GM12878 (cell line): Measurements from ENCODE around the gene OTULIN. TPM values are rescaled to one million over a fixed set of nuclear protein-coding genes. Genes with fewer than 3 reads are reported as not detected.
A peak's percentile ranks its signal among the peaks of the same experiment; 100 is the strongest.

ENCODE experiments used
- ATAC-seq: fragments of 200-7000 bp; cut with Tn5 transposase; 3 replicates; pipeline ENCODE4 v1.9.1; 2020; ENCODE audit warnings: mild to moderate bottlenecking, moderate library complexity
- BruUV-seq: library from RNA; stranded (reverse); fragments of 400-500 nt; replicated peaks from 2 replicates; lab custom pipeline; 2021; lab: Mats Ljungman, UMichigan
- CTCF ChIA-PET: fragments of 300-600 bp; sonication (Branson Sonifier 250); formaldehyde crosslinking; extraction: SDS; loops from one replicate; lab custom pipeline; 2021; ENCODE audit warnings: inconsistent platforms; lab: Yijun Ruan, JAX
- POLR2A ChIA-PET: fragments of 350-600 bp; formaldehyde crosslinking; extraction: SDS; loops from one replicate; lab custom pipeline; 2021; ENCODE audit warnings: inconsistent platforms; lab: Charles Lee
- RAD21 ChIA-PET: fragments of 300-600 bp; sonication (Branson Sonifier 250); formaldehyde crosslinking; loops from one replicate; lab custom pipeline; 2023; ENCODE audit warnings: antibody characterized with exemption; ENCODE audit not compliant: unreplicated experiment; lab: Charles Lee
- SMC1A ChIA-PET: fragments of 300-600 bp; sonication (Branson Sonifier 250); formaldehyde crosslinking; loops from one replicate; lab custom pipeline; 2023; ENCODE audit not compliant: unreplicated experiment, uncharacterized antibody; lab: Charles Lee
- DNase-seq: peaks from one replicate; pipeline ENCODE4 v3.0.0-alpha.2; 2011; ENCODE audit warnings: low read depth, low spot score
- FAIRE-seq: peaks from 3 replicates; lab custom pipeline; 2011; peaks lifted over from hg19 to GRCh38; lab: Jason Lieb, UNC
- H2AFZ ChIP-seq: 2 replicates; pipeline ENCODE4 v1.6.0; 2011; ENCODE audit warnings: low read depth, low read length, control low read depth; ENCODE audit not compliant: control insufficient read depth
- H3K27ac ChIP-seq: 2 replicates; pipeline ENCODE4 v1.5.1; 2011; ENCODE audit warnings: control low read depth; ENCODE audit not compliant: control insufficient read depth, insufficient read depth
- H3K27me3 ChIP-seq, 2 experiments: replicated peaks in 1 of 2; 2 replicates each; pipeline versions ENCODE4 v1.6.0 to v1.6.1; 2011; ENCODE audit warnings: low read length in 1 of 2; ENCODE audit not compliant: control insufficient read depth in 2 of 2, insufficient read depth in 2 of 2
- H3K36me3 ChIP-seq, 2 experiments: 2 replicates each; pipeline ENCODE4 v1.5.1; 2011; ENCODE audit warnings: low read length in 1 of 2; ENCODE audit not compliant: control insufficient read depth in 2 of 2, insufficient read depth in 2 of 2
- H3K4me1 ChIP-seq: 2 replicates; pipeline ENCODE4 v1.6.1; 2011; ENCODE audit warnings: mild to moderate bottlenecking, low read length, moderate library complexity, mixed read lengths; ENCODE audit not compliant: control insufficient read depth, insufficient read depth
- H3K4me2 ChIP-seq: 2 replicates; pipeline ENCODE4 v1.6.0; 2011; ENCODE audit warnings: control low read depth; ENCODE audit not compliant: control insufficient read depth, insufficient read depth
- H3K4me3 ChIP-seq: fragments of 200-600 bp; sonication (generic); 2 replicates; pipeline ENCODE4 v1.5.1; 2016
- H3K79me2 ChIP-seq: 2 replicates; pipeline ENCODE4 v1.6.0; 2011; ENCODE audit warnings: low read length; ENCODE audit not compliant: control insufficient read depth, insufficient read depth
- H3K9ac ChIP-seq: 2 replicates; pipeline ENCODE4 v1.8.0; 2011; ENCODE audit warnings: low read length, control low read depth, mixed read lengths; ENCODE audit not compliant: control insufficient read depth, insufficient read depth
- H3K9me3 ChIP-seq: replicated peaks from 3 replicates; pipeline ENCODE4 v1.5.1; 2011; ENCODE audit warnings: mild to moderate bottlenecking, low read length; ENCODE audit not compliant: control insufficient read depth, insufficient read depth
- H4K20me1 ChIP-seq: 2 replicates; pipeline ENCODE4 v1.6.0; 2011; ENCODE audit not compliant: control insufficient read depth, insufficient read depth
- DPF2 ChIP-seq: fragments of 450-650 bp; IDR thresholded peaks from 2 replicates; pipeline ENCODE4 v1.6.1; 2017; ENCODE audit warnings: mild to moderate bottlenecking
- WGBS: methylation state at CpG from one replicate; pipeline ENCODE4 v1.1.6; 2016; ENCODE audit warnings: low lambda C conversion rate; ENCODE audit not compliant: insufficient replicate concordance, insufficient coverage; ENCODE audit errors: missing lambda C conversion rate; 5-methylcytosine and 5-hydroxymethylcytosine counted together
- in situ Hi-C: fragments of 300-500 bp; cut with MboI; formaldehyde crosslinking; loops from 9 replicates; pipeline ENCODE4 v1.14.3; 2018; ENCODE audit warnings: mixed read lengths
- intact Hi-C: fragments of 100-400 bp; cut with micrococcal nuclease; formaldehyde crosslinking; loops from one replicate; pipeline ENCODE4 v1.14.2; 2022; ENCODE audit not compliant: unreplicated experiment
- polyA plus RNA-seq, 11 experiments: library from polyadenylated mRNA; depleted of rRNA in 4 of 11; unstranded in 6 of 11; stranded (reverse) in 5 of 11; fragments of >200 nt; fragmentation: Nextera tagmentation in 4 of 11; fragmentation: Illumina TruSeq in 1 of 11; extraction: Ambion mirVana in 4 of 11; extraction: Trizol in 1 of 11; gene quantifications; 1 replicate in 1 of 11; 2 replicates in 10 of 11; pipeline versions ENCODE4 v1.2.1 to v1.2.3, GENCODE V29; 2011 to 2016; ENCODE audit warnings: inconsistent platforms in 2 of 11, missing spikeins in 2 of 11, low read depth in 1 of 11
- total RNA-seq, 4 experiments: library from RNA; depleted of rRNA in 3 of 4; stranded (reverse); fragments of >200 nt in 3 of 4; fragmentation: Illumina TruSeq in 1 of 4; extraction: Trizol in 1 of 4; gene quantifications; 2 replicates each; pipeline versions ENCODE4 v1.2.1 to v1.2.3, GENCODE V29; 2013 to 2021
- TF ChIP-seq, protein P1 (sequence below): IDR thresholded peaks from 2 replicates; pipeline ENCODE4 v1.6.1; 2012; ENCODE audit warnings: improper control_type of control experiment, low read depth, low read length; ENCODE audit not compliant: insufficient replicate concordance

OTULIN gene
- total and polyA plus RNA-seq, 10 of the 15 experiments (the other 5 are each of a cell fraction or from before 2014, with no cell fraction given), result 6.6 to 70.5 (median 28.7) TPM

DNA sequence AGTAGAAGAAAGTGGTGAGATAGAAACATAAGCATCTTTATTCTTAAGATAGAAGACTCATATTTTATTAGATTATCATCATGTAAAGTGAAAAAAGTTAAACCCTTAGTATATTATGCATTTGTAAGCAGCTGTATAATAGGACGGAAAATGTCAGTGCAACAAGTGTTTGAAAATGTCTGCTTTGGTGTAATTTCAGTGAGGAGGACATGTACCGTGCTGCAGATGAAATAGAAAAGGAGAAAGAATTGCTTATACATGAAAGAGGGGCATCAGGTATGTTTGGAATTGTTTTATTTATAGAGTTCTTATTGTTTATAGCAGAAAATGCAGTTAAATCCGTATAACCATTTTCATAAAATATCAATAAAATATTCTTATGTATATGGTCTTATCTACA is 8.9 kb downstream of the OTULIN start:
- H3K4me3 ChIP-seq, result no peak overlapping the region
- DNase-seq, result no peak
- intact Hi-C loops (no loop called here), in situ Hi-C loops (loop anchor here (25.0 kb wide), 1 partner anchor 511 kb away; no protein-coding TSS in a partner anchor)
- no peak overlapping the region for H3K9ac ChIP-seq
- H3K9me3 ChIP-seq, result no peaks in the 10 kb centered on the region
- FAIRE-seq, result no peak
- ChIA-PET RAD21 (interaction anchor here (1.4 to 1.8 kb wide), 2 partner anchors 10 to 12 kb away, joined by 5 to 6 read pairs; no protein-coding TSS in a partner anchor), CTCF (interaction anchor here (0.9 to 1.1 kb wide), 3 partner anchors 12 to 25 kb away, joined by 3 read pairs; no protein-coding TSS in a partner anchor), SMC1A (interaction anchor here (0.7 to 0.9 kb wide), 4 partner anchors 10 to 323 kb away, joined by 3 to 10 read pairs (median 3); no protein-coding TSS in a partner anchor), POLR2A (interaction anchor here (1.4 kb wide), 1 partner anchor 10 kb away, joined by 4 read pairs; no protein-coding TSS in a partner anchor)
- peaks cover 100% of the 10 kb centered on the region for H3K79me2 ChIP-seq
- ATAC-seq, result no peak
- peak overlapping the region; percentile 89; the same call in 1 of the 2 replicates for H3K4me2 ChIP-seq
- H3K27ac ChIP-seq, result no peak overlapping the region; the same call in 1 of the 2 replicates
- TF ChIP-seq, protein P1, sequence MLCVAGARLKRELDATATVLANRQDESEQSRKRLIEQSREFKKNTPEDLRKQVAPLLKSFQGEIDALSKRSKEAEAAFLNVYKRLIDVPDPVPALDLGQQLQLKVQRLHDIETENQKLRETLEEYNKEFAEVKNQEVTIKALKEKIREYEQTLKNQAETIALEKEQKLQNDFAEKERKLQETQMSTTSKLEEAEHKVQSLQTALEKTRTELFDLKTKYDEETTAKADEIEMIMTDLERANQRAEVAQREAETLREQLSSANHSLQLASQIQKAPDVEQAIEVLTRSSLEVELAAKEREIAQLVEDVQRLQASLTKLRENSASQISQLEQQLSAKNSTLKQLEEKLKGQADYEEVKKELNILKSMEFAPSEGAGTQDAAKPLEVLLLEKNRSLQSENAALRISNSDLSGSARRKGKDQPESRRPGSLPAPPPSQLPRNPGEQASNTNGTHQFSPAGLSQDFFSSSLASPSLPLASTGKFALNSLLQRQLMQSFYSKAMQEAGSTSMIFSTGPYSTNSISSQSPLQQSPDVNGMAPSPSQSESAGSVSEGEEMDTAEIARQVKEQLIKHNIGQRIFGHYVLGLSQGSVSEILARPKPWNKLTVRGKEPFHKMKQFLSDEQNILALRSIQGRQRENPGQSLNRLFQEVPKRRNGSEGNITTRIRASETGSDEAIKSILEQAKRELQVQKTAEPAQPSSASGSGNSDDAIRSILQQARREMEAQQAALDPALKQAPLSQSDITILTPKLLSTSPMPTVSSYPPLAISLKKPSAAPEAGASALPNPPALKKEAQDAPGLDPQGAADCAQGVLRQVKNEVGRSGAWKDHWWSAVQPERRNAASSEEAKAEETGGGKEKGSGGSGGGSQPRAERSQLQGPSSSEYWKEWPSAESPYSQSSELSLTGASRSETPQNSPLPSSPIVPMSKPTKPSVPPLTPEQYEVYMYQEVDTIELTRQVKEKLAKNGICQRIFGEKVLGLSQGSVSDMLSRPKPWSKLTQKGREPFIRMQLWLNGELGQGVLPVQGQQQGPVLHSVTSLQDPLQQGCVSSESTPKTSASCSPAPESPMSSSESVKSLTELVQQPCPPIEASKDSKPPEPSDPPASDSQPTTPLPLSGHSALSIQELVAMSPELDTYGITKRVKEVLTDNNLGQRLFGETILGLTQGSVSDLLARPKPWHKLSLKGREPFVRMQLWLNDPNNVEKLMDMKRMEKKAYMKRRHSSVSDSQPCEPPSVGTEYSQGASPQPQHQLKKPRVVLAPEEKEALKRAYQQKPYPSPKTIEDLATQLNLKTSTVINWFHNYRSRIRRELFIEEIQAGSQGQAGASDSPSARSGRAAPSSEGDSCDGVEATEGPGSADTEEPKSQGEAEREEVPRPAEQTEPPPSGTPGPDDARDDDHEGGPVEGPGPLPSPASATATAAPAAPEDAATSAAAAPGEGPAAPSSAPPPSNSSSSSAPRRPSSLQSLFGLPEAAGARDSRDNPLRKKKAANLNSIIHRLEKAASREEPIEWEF, result no peak
- TF ChIP-seq DPF2, result no peak
- no TSS peak for BruUV-seq
- 98% methylated on average over 3 of the region's 3 CpGs for WGBS
- H3K4me1 ChIP-seq, result peaks cover 67% of the 10 kb centered on the region
- H3K36me3 ChIP-seq, result peaks cover 0 to 32% of the 10 kb centered on the region in 2 experiments; a peak in 3 of 4 replicates
- no peaks in the 10 kb centered on the region for H3K27me3 ChIP-seq
- H2AFZ ChIP-seq, result no peak overlapping the region
- H4K20me1 ChIP-seq, result peaks cover 3% of the 10 kb centered on the region; the same call in 1 of the 2 replicates
